ENCODE results near the gene SLF2.
A peak's percentile ranks its signal among the peaks of the same experiment; 100 is the strongest.
"Not testable (repeated sequence)": the region's sequence is repeated elsewhere in the genome, so short reads cannot be mapped to it uniquely, and the experiment has no call there.

SLF2 gene

GRCh38 chr10:100969187-100970075, 56.7 kb downstream of the SLF2 start, which contains the start of gene SEMA4G:
Gene SEMA4G (plus strand): TSS chr10:100969504. CDS start chr10:100972913, 3,409 bp downstream.
- Histone ChIP-seq H3K9ac (ENCODE audit: low read depth in 1 of 2, low read length in 2 of 2) (peak within 1 kb of the TSS; percentile 82 to 89), H3K36me3 (ENCODE audit: control insufficient read depth in 1 of 2, insufficient read depth in 2 of 2, low read length in 2 of 2) (peaks cover 16 to 34% of the 10 kb centered on the region in 2 donors), H3K4me1 (ENCODE audit: control insufficient read depth in 1 of 2, insufficient read depth in 2 of 2, low read length in 2 of 2) (peaks cover 29 to 35% of the 10 kb centered on the region in 2 donors), H3K4me3 (ENCODE audit: low read depth in 1 of 2, low read length in 2 of 2) (peak within 1 kb of the TSS; percentile 79 to 84), H3K9me3 (ENCODE audit: control insufficient read depth in 1 of 2, low read length in 2 of 2) (no peaks in the 10 kb centered on the region), H3K27ac (ENCODE audit: low read depth, low read length) (peak within 1 kb of the TSS; percentile 69), H3K27me3 (ENCODE audit: control insufficient read depth in 1 of 2, insufficient read depth in 2 of 2, low read length in 2 of 2) (no peaks in the 10 kb centered on the region)

- Histone ChIP-seq H3K27ac (ENCODE audit: low read depth, low read length) (peak overlapping the region; percentile 69), H3K9me3 (ENCODE audit: control insufficient read depth in 1 of 2, low read length in 2 of 2) (no peaks in the 10 kb centered on the region), H3K9ac (ENCODE audit: low read depth in 1 of 2, low read length in 2 of 2) (peak overlapping the region; percentile 82 to 89), H3K27me3 (ENCODE audit: control insufficient read depth in 1 of 2, insufficient read depth in 2 of 2, low read length in 2 of 2) (no peaks in the 10 kb centered on the region), H3K4me3 (ENCODE audit: low read depth in 1 of 2, low read length in 2 of 2) (peak overlapping the region; percentile 79 to 84), H3K4me1 (ENCODE audit: control insufficient read depth in 1 of 2, insufficient read depth in 2 of 2, low read length in 2 of 2) (peaks cover 29 to 35% of the 10 kb centered on the region in 2 donors), H3K36me3 (ENCODE audit: control insufficient read depth in 1 of 2, insufficient read depth in 2 of 2, low read length in 2 of 2) (peaks cover 16 to 35% of the 10 kb centered on the region in 2 donors)
These were observed 57.5 kb downstream of the SLF2 start for GRCh38 chr10:100970076-100970913.

DNA sequence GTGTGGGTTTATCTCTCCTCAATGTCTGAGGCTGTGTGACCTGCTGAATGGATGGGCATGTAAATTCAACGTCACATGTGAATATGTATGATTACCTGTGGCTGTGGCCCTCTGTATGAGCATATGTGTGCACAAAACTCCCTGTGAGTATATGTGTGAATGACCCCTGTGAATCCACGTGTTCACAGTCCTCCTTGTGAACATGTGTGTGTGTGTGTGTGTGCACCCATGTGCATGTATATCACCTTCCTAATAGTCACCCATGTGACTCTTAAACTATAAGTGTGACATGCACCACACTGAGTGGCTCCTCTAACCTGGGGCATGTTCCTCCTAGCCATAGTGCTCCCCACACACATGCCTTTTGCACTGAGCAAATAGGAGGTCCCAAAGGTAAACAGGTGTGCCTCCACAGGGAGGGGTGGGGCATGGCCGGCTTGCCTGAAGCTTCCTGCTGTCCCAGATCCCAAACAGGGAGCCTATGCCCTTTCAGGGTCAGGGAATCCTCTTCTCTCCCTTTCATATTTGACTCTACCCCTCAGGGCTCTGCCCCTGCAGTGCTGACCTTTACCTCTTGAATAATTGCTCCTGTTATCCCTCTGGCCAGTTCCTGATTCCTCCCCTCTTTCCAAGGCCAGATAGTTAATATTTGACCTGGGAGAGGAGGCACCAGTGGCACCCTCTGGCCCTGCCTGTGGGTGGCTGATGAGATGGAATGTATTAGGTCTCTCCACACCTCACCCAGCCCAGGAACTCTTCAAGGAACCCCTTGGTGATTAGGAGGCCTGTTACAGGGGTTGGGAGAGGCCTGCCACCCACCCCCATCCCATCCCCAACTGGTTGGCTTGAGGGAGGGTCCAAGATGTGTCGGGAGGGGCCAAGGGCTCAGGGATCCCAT, 58.4 kb downstream of the SLF2 start:
- peak overlapping the region; percentile 28 for H3K27ac ChIP-seq (ENCODE audit: low read depth, low read length)
- peaks cover 29 to 35% of the 10 kb centered on the region in 2 donors for H3K4me1 ChIP-seq (ENCODE audit: control insufficient read depth in 1 of 2, insufficient read depth in 2 of 2, low read length in 2 of 2)
- no peaks in the 10 kb centered on the region for H3K27me3 ChIP-seq (ENCODE audit: control insufficient read depth in 1 of 2, insufficient read depth in 2 of 2, low read length in 2 of 2)
- H3K36me3 ChIP-seq (ENCODE audit: control insufficient read depth in 1 of 2, insufficient read depth in 2 of 2, low read length in 2 of 2): peaks cover 16 to 33% of the 10 kb centered on the region in 2 donors
- no peaks in the 10 kb centered on the region for H3K9me3 ChIP-seq (ENCODE audit: control insufficient read depth in 1 of 2, low read length in 2 of 2)
- H3K4me3 ChIP-seq (ENCODE audit: low read depth in 1 of 2, low read length in 2 of 2): peak overlapping the region; percentile 79 to 84
- H3K9ac ChIP-seq (ENCODE audit: low read depth in 1 of 2, low read length in 2 of 2): peak overlapping the region; percentile 3 to 36

GRCh38 chr10:100972115-100972903, 59.5 kb downstream of the SLF2 start:
- Histone ChIP-seq H3K27me3 (ENCODE audit: control insufficient read depth in 1 of 2, insufficient read depth in 2 of 2, low read length in 2 of 2) (no peaks in the 10 kb centered on the region), H3K9ac (ENCODE audit: low read depth in 1 of 2, low read length in 2 of 2) (peak overlapping the region; percentile 3 to 36), H3K27ac (ENCODE audit: low read depth, low read length) (no peak overlapping the region), H3K9me3 (ENCODE audit: control insufficient read depth in 1 of 2, low read length in 2 of 2) (no peaks in the 10 kb centered on the region), H3K4me1 (ENCODE audit: control insufficient read depth in 1 of 2, insufficient read depth in 2 of 2, low read length in 2 of 2) (peaks cover 29 to 35% of the 10 kb centered on the region in 2 donors), H3K36me3 (ENCODE audit: control insufficient read depth in 1 of 2, insufficient read depth in 2 of 2, low read length in 2 of 2) (peaks cover 17 to 38% of the 10 kb centered on the region in 2 donors), H3K4me3 (ENCODE audit: low read depth in 1 of 2, low read length in 2 of 2) (peak overlapping the region; percentile 79 to 84)

GRCh38 chr10:100972904-100973535, 60.3 kb downstream of the SLF2 start:
- no peak overlapping the region for H3K27ac ChIP-seq (ENCODE audit: low read depth, low read length)
- no peak overlapping the region for H3K9ac ChIP-seq (ENCODE audit: low read depth in 1 of 2, low read length in 2 of 2)
- no peaks in the 10 kb centered on the region for H3K9me3 ChIP-seq (ENCODE audit: control insufficient read depth in 1 of 2, low read length in 2 of 2)
- no peaks in the 10 kb centered on the region for H3K27me3 ChIP-seq (ENCODE audit: control insufficient read depth in 1 of 2, insufficient read depth in 2 of 2, low read length in 2 of 2)
- peaks cover 17 to 45% of the 10 kb centered on the region in 2 donors for H3K36me3 ChIP-seq (ENCODE audit: control insufficient read depth in 1 of 2, insufficient read depth in 2 of 2, low read length in 2 of 2)
- H3K4me1 ChIP-seq (ENCODE audit: control insufficient read depth in 1 of 2, insufficient read depth in 2 of 2, low read length in 2 of 2): peaks cover 27 to 35% of the 10 kb centered on the region in 2 donors
- H3K4me3 ChIP-seq (ENCODE audit: low read depth in 1 of 2, low read length in 2 of 2): no peak overlapping the region

DNA sequence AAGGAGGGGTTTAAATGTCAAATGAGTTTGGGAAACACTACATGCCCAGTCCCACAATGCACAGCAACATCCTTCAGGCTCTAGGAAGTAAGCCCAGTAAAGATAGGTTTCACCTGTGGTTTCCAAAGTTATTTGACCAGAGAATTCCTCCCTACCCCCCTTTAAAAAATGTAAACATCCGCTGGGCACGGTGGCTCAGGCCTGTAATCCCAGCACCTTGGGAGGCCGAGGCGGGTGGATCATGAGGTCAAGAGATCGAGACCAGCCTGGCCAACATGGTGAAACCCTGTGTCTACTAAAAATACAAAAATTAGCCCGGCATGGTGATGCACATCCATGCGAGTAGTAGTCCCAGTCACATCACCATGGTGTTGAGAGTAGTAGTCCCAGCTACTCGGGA, 62.6 kb downstream of the SLF2 start:
- Histone ChIP-seq H3K36me3 (ENCODE audit: control insufficient read depth in 1 of 2, insufficient read depth in 2 of 2, low read length in 2 of 2) (peaks cover 26 to 68% of the 10 kb centered on the region in 2 donors), H3K4me1 (ENCODE audit: control insufficient read depth in 1 of 2, insufficient read depth in 2 of 2, low read length in 2 of 2) (peaks cover 17 to 21% of the 10 kb centered on the region in 2 donors)
- not testable (repeated sequence) for H3K27me3 ChIP-seq (ENCODE audit: control insufficient read depth in 1 of 2, insufficient read depth in 2 of 2, low read length in 2 of 2)

DNA sequence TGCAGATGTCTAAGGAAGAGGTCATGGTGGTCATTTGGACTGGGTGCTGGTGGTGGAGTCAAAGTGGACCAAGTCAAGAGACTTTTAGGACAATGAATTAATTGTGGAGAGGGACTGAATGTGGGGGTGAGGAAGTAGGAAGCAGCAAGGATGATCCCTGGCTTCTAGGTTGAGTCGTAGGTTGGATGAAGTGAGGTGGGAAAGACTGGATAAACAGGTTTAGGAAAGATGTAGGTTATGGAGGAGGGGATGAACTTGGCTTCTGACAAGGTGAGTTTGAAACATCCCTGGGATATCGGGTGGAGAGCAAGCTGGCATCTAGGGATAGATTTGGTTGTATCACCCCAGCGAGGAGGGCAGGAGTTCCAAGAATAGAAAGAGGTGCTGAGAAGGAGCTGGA, 64.1 kb downstream of the SLF2 start:
- Histone ChIP-seq H3K9ac (ENCODE audit: low read depth in 1 of 2, low read length in 2 of 2) (no peak overlapping the region), H3K27me3 (ENCODE audit: control insufficient read depth in 1 of 2, insufficient read depth in 2 of 2, low read length in 2 of 2) (no peaks in the 10 kb centered on the region), H3K9me3 (ENCODE audit: control insufficient read depth in 1 of 2, low read length in 2 of 2) (no peaks in the 10 kb centered on the region), H3K27ac (ENCODE audit: low read depth, low read length) (no peak overlapping the region), H3K36me3 (ENCODE audit: control insufficient read depth in 1 of 2, insufficient read depth in 2 of 2, low read length in 2 of 2) (peaks cover 37 to 82% of the 10 kb centered on the region in 2 donors), H3K4me3 (ENCODE audit: low read depth in 1 of 2, low read length in 2 of 2) (no peak overlapping the region), H3K4me1 (ENCODE audit: control insufficient read depth in 1 of 2, insufficient read depth in 2 of 2, low read length in 2 of 2) (peaks cover 10 to 14% of the 10 kb centered on the region in 2 donors)

More for the DNA sequence above, 62.6 kb downstream of the SLF2 start:
- not testable (repeated sequence) for H3K27ac ChIP-seq (ENCODE audit: low read depth, low read length); H3K9ac ChIP-seq (ENCODE audit: low read depth in 1 of 2, low read length in 2 of 2); H3K9me3 ChIP-seq (ENCODE audit: control insufficient read depth in 1 of 2, low read length in 2 of 2); H3K4me3 ChIP-seq (ENCODE audit: low read depth in 1 of 2, low read length in 2 of 2)

DNA sequence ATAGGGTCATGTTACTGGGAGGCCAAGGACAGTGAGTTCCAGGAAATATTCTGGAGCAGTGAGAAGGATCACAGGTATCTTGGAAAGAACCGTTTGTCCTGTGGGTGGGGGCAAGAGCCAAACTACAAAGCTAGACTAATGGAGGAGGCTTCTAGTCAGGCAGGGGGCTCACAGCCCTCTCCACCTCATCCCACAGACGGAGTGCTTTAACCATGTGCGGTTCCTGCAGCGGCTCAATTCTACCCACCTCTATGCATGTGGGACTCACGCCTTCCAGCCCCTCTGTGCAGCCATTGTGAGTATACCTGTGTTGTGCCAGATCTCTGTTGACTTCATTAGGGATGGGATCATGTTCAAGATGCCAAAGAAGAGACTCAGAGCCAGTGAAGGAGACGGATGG, 64.7 kb downstream of the SLF2 start:
- H3K27me3 ChIP-seq (ENCODE audit: control insufficient read depth in 1 of 2, insufficient read depth in 2 of 2, low read length in 2 of 2): no peaks in the 10 kb centered on the region
- H3K27ac ChIP-seq (ENCODE audit: low read depth, low read length): no peak overlapping the region
- H3K4me1 ChIP-seq (ENCODE audit: control insufficient read depth in 1 of 2, insufficient read depth in 2 of 2, low read length in 2 of 2): peaks cover 5 to 9% of the 10 kb centered on the region in 2 donors
- no peaks in the 10 kb centered on the region for H3K9me3 ChIP-seq (ENCODE audit: control insufficient read depth in 1 of 2, low read length in 2 of 2)
- H3K36me3 ChIP-seq (ENCODE audit: control insufficient read depth in 1 of 2, insufficient read depth in 2 of 2, low read length in 2 of 2): peaks cover 37 to 86% of the 10 kb centered on the region in 2 donors
- no peak overlapping the region for H3K4me3 ChIP-seq (ENCODE audit: low read depth in 1 of 2, low read length in 2 of 2)
- H3K9ac ChIP-seq (ENCODE audit: low read depth in 1 of 2, low read length in 2 of 2): no peak overlapping the region

Data from duodenal mucosa (tissue), 2 donors.